IMR-90 (cell line): Measurements from ENCODE around the gene ADAP1. TPM values are rescaled to one million over a fixed set of nuclear protein-coding genes. Genes with fewer than 3 reads are reported as not detected.
"Not testable (repeated sequence)": the region's sequence is repeated elsewhere in the genome, so short reads cannot be mapped to it uniquely, and the experiment has no call there.

Source experiments
- ATAC-seq: fragments of 200-7000 bp; cut with Tn5 transposase; 2 replicates; pipeline ENCODE4 v1.9.1; 2020; ENCODE audit warnings: low read depth, mild to moderate bottlenecking, moderate library complexity
- BruUV-seq: library from RNA; stranded (reverse); fragments of 400-500 nt; replicated peaks from 2 replicates; lab custom pipeline; 2021; lab: Mats Ljungman, UMichigan
- CTCF ChIA-PET: fragments of 300-600 bp; formaldehyde crosslinking; extraction: SDS; loops from one replicate; lab custom pipeline; 2021; ENCODE audit warnings: antibody characterized with exemption; lab: Yijun Ruan, JAX
- POLR2A ChIA-PET: fragments of 300-600 bp; sonication (Branson Sonifier 250); formaldehyde crosslinking; loops from one replicate; lab custom pipeline; 2022; ENCODE audit warnings: antibody characterized with exemption; ENCODE audit not compliant: unreplicated experiment; lab: Charles Lee
- DNase-seq: peaks from one replicate; pipeline ENCODE4 v3.0.0; 2013
- H2AFZ ChIP-seq: replicated peaks from 2 replicates; pipeline ENCODE3; 2013; ENCODE audit warnings: low read length, mild to moderate bottlenecking; ENCODE audit not compliant: poor library complexity
- H2AK5ac ChIP-seq: 2 replicates; pipeline ENCODE4 v1.6.1; 2013; ENCODE audit warnings: low read depth, low read length, inconsistent platforms
- H2AK9ac ChIP-seq: replicated peaks from 2 replicates; pipeline ENCODE3; 2013; ENCODE audit warnings: mild to moderate bottlenecking, low read depth, low read length, moderate library complexity; ENCODE audit not compliant: poor library complexity
- H2BK120ac ChIP-seq: 2 replicates; pipeline ENCODE4 v1.6.1; 2013; ENCODE audit warnings: low read depth, low read length, inconsistent platforms
- H2BK15ac ChIP-seq: 3 replicates; pipeline ENCODE4 v1.6.1; 2013; ENCODE audit warnings: low read depth, low read length, inconsistent platforms
- H2BK20ac ChIP-seq: 2 replicates; pipeline ENCODE4 v1.6.1; 2013; ENCODE audit warnings: low read depth, mild to moderate bottlenecking, inconsistent platforms, low read length, moderate library complexity
- H2BK5ac ChIP-seq: 2 replicates; pipeline ENCODE4 v1.6.1; 2013; ENCODE audit warnings: mild to moderate bottlenecking, low read depth, low read length, inconsistent platforms; ENCODE audit not compliant: poor library complexity, severe bottlenecking
- H3K14ac ChIP-seq: replicated peaks from 2 replicates; pipeline ENCODE4 v1.6.1; 2013; ENCODE audit warnings: low read depth, low read length, inconsistent platforms
- H3K18ac ChIP-seq: 2 replicates; pipeline ENCODE4 v1.6.1; 2013; ENCODE audit warnings: low read depth, low read length, control low read depth
- H3K23ac ChIP-seq: 2 replicates; pipeline ENCODE4 v1.6.1; 2013; ENCODE audit warnings: low read depth, low read length, inconsistent platforms
- H3K27ac ChIP-seq: 2 replicates; pipeline ENCODE4 v1.5.1; 2013; ENCODE audit warnings: mild to moderate bottlenecking, control low read depth, low read length; ENCODE audit not compliant: insufficient read depth
- H3K27me3 ChIP-seq: 2 replicates; pipeline ENCODE4 v1.6.1; 2013; ENCODE audit warnings: low read length; ENCODE audit not compliant: control insufficient read depth, insufficient read depth
- H3K36me3 ChIP-seq: 2 replicates; pipeline ENCODE4 v1.6.1; 2013; ENCODE audit warnings: low read length, mixed read lengths; ENCODE audit not compliant: control insufficient read depth, insufficient read depth
- H3K4ac ChIP-seq: 2 replicates; pipeline ENCODE4 v1.6.1; 2013; ENCODE audit warnings: low read depth, low read length, inconsistent platforms
- H3K4me1 ChIP-seq: 2 replicates; pipeline ENCODE4 v1.6.1; 2013; ENCODE audit warnings: low read length, mixed read lengths; ENCODE audit not compliant: control insufficient read depth, insufficient read depth
- H3K4me2 ChIP-seq: 2 replicates; pipeline ENCODE4 v1.6.1; 2013; ENCODE audit warnings: low read depth, mild to moderate bottlenecking, control low read depth, low read length, moderate library complexity
- H3K4me3 ChIP-seq: 2 replicates; pipeline ENCODE4 v1.5.1; 2013; ENCODE audit warnings: low read depth, mild to moderate bottlenecking, control low read depth, low read length, moderate library complexity; ENCODE audit not compliant: insufficient read depth
- H3K56ac ChIP-seq: 2 replicates; pipeline ENCODE4 v1.6.1; 2013; ENCODE audit warnings: low read length, inconsistent platforms; ENCODE audit not compliant: insufficient read depth; ENCODE audit errors: extremely low read depth
- H3K79me1 ChIP-seq, 2 experiments: 2 replicates each; pipeline ENCODE4 v1.6.1; 2013; ENCODE audit warnings: low read length in 2 of 2, inconsistent platforms in 1 of 2, low read depth in 1 of 2
- H3K9ac ChIP-seq: 2 replicates; pipeline ENCODE4 v1.6.1; 2013; ENCODE audit warnings: low read depth, low read length, control low read depth
- H3K9me1 ChIP-seq: 2 replicates; pipeline ENCODE4 v1.6.1; 2013; ENCODE audit warnings: low read length, inconsistent platforms; ENCODE audit not compliant: insufficient read depth
- H3K9me3 ChIP-seq: 2 replicates; pipeline ENCODE4 v1.6.1; 2013; ENCODE audit warnings: low read length; ENCODE audit not compliant: control insufficient read depth, insufficient read depth
- H4K20me1 ChIP-seq: 2 replicates; pipeline ENCODE4 v1.6.1; 2013; ENCODE audit warnings: low read length, inconsistent platforms; ENCODE audit not compliant: insufficient read depth
- H4K5ac ChIP-seq: 2 replicates; pipeline ENCODE4 v1.6.1; 2013; ENCODE audit warnings: mild to moderate bottlenecking, low read depth, low read length, control low read depth
- H4K8ac ChIP-seq, 2 experiments: 2 replicates each; pipeline ENCODE4 v1.6.1; 2013; ENCODE audit warnings: low read depth in 2 of 2, low read length in 2 of 2, control low read depth in 1 of 2, inconsistent platforms in 1 of 2
- H4K91ac ChIP-seq: 2 replicates; pipeline ENCODE4 v1.6.1; 2013; ENCODE audit warnings: low read depth, low read length, inconsistent platforms; ENCODE audit not compliant: insufficient read depth
- WGBS, 2 experiments: methylation state at CpG; one replicate each; pipeline versions ENCODE4 v1.1.5 to v1.1.7; 2013; ENCODE audit warnings: missing lambda C conversion rate in 2 of 2; ENCODE audit not compliant: insufficient read length in 1 of 2; ENCODE audit errors: extremely low coverage in 2 of 2; 5-methylcytosine and 5-hydroxymethylcytosine counted together
- dilution Hi-C: fragments of 300-500 bp; cut with HindIII; formaldehyde crosslinking; loops from one replicate; pipeline ENCODE4 v1.14.3; 2018; ENCODE audit warnings: low sequenced_read_pairs; ENCODE audit not compliant: unreplicated experiment
- in situ Hi-C: fragments of 300-500 bp; cut with MboI; formaldehyde crosslinking; loops from 3 replicates; pipeline ENCODE4 v1.14.3; 2019; ENCODE audit warnings: low sequenced_read_pairs, inconsistent platforms, mixed read lengths
- intact Hi-C: fragments of 100-400 bp; cut with micrococcal nuclease; formaldehyde crosslinking; loops from 2 replicates; pipeline ENCODE4 v1.10.0; 2022
- polyA plus RNA-seq, 3 experiments: library from polyadenylated mRNA; depleted of rRNA; stranded (reverse); fragments of >200 nt; gene quantifications; 2 replicates each; pipeline ENCODE4 v1.2.3, GENCODE V29; 2012; ENCODE audit warnings: low replicate concordance in 1 of 3
- total RNA-seq: library from RNA; depleted of rRNA; stranded (reverse); fragments of >200 nt; gene quantifications from 2 replicates; pipeline ENCODE4 v1.2.3, GENCODE V29; 2012

Gene ADAP1
- total and polyA plus RNA-seq, 2 of the 4 experiments (the other 2 are of a cell fraction), result 1.4 to 2.0 TPM

GRCh38 chr7:943793-944192, 10.7 kb downstream of the ADAP1 start:
- not testable (repeated sequence) for H3K9me1 ChIP-seq

More at GRCh38 chr7:943793-944192, 10.7 kb downstream of the ADAP1 start:
- H2AK5ac ChIP-seq, H3K4me3 ChIP-seq, H3K27ac ChIP-seq, H4K20me1 ChIP-seq, CTCF ChIA-PET, dilution Hi-C loops, H2BK20ac ChIP-seq, H3K9ac ChIP-seq, H3K4ac ChIP-seq, DNase-seq, in situ Hi-C loops, H4K91ac ChIP-seq, H4K8ac ChIP-seq, H2BK120ac ChIP-seq, H3K9me3 ChIP-seq, H2BK15ac ChIP-seq, H3K14ac ChIP-seq, intact Hi-C loops, POLR2A ChIA-PET, H3K4me2 ChIP-seq, H3K36me3 ChIP-seq, H2AFZ ChIP-seq, H3K23ac ChIP-seq, ATAC-seq, H2BK5ac ChIP-seq, H3K79me1 ChIP-seq, H3K27me3 ChIP-seq, H3K4me1 ChIP-seq, H4K5ac ChIP-seq, H2AK9ac ChIP-seq, BruUV-seq, H3K18ac ChIP-seq, H3K56ac ChIP-seq: not testable (repeated sequence)
- WGBS, 2 experiments, result 80% methylated on average over 2 of the region's 4 CpGs; no CpG with 5 or more reads in 1 of the 2 experiments
